Stimulated activated CD8-positive, alpha-beta memory T cell treated with anti-CD3 and anti-CD28 coated beads, Interleukin-15, amount 100 ng/mL, for 48 hours (primary cell): ENCODE results near the gene RAB5A.
"Not testable (repeated sequence)": the region's sequence is repeated elsewhere in the genome, so short reads cannot be mapped to it uniquely, and the experiment has no call there.

ENCODE experiments used
- DNase-seq, 2 donors: peaks; one replicate each; pipeline ENCODE4 v3.0.0-alpha.2; 2020; ENCODE audit warnings: low read depth in 2 of 2

The RAB5A gene

DNA sequence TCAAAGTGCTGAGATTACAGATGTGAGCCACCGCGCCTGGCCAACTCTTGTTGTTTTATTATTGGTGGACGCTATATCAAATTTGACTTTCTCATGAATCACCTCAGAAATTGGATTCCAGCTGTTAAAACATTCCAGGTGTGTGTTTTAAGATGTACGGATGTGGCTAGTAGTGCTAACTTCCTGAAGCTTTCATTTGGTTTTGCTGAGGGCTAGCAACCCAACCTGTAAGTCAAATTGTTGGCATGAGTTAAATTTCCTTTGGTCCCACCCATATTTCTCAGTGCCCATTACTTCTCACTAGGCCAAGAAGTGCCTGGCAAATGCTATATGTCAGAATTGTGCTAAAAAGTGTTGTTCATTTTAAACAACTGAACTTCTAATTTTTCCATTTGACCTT, 80.2 kb downstream of the RAB5A start:
- DNase-seq: no peak

DNA sequence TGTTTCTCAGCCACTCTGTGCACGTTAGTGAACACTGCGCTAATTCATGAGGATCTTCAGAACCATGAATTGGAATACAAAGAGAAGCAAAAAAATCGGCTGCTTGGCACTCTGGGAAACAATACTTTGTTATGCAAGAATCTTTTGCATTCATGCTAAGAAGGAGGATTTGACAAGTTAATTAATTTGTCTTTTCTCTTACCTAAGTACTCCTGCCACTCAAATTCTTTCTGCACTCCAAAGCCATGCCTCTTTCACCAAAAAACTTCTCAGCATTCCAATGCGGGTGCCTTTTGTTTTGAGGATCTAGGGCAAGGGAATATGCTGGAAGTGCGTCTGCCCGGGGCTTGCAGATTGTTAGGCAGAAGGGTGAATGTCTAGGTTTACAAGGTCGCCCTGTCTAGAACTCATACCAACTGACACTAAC, 82.0 kb downstream of the RAB5A start:
- DNase-seq: no peak

DNA sequence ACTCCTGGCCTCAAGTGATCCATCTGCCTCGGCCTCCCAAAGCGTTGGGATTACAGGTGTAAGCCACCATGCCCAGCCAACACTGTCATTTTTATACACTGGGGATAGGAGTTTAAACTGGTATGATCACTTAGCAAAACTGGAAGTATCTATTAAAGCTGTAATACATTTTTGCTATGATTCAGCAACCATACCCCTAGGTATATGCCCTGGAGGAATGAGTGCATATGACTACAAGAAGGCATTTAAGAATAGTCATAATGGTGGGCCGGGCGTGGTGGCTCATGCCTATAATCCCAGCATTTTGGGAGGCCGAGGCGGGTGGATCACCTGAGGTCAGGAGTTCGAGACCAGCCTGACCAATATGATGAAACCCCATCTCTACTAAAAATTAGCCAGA, 85.0 kb downstream of the RAB5A start:
- not testable (repeated sequence) for DNase-seq
